CD4-positive, alpha-beta T cell treated with Interleukin-15 for 4 hours (primary cell): ENCODE results near the gene CDC27.
"Not testable (repeated sequence)": the region's sequence is repeated elsewhere in the genome, so short reads cannot be mapped to it uniquely, and the experiment has no call there.

Experiments used
- DNase-seq: peaks from one replicate; pipeline ENCODE4 v3.0.0-alpha.2; 2020; ENCODE audit warnings: low spot score

CDC27 gene

DNA sequence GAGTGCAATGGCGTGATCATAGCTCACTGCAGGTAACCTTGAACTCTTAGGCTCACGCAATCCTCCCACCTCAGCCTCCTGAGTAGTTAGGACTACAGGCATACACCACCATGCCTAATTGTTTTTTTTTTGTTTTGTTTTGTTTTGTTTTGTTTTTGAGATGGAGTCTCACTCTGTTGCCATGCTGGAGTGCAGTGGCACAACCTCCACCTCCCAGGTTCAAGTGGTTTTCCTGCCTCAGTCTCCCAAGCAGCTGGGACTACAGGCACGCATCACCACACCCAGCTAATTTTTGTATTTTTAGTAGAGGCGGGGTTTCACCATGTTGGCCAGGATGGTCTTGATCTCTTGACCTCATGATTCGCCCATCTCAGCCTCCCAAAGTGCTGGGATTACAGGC, 54.7 kb downstream of the CDC27 start:
- not testable (repeated sequence) for DNase-seq

DNA sequence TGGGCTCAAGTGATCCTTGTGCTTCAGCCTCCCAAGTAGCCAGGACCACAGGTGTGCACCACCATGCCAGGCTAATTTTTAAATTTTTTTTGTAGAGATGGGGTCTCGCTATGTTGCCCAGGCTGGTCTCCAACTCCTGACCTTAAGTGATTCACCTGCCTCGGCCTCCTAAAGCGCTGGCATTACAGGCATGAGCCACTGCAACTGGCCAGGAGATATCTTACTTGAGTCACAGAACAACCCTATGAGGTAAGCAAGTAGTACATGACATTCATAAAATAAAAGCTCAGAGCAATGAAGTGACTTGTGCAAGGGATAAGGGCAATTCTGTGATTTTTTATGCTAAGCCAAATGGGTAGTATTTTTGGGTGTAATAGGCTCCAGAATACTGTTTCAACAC, 57.3 kb downstream of the CDC27 start:
- DNase-seq, result no peak

DNA sequence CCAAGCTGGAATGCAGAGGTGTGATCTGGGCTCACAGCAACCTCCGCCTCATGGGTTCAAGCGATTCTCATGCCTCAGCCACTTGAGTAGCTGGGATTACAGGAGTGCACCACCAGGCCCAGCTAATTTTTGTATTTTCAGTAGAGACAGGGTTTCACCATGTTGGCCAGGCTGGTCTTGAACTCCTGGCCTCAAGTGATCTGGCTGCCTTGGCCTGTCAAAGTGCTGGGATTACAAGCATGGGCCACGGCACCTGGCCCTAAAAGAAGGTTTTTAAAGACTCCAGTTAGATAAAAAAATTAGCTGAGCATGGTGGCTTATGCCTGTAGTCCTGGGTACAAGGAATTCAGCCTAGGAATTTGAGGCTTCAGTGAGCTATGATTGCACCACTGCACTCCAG, 62.3 kb downstream of the CDC27 start:
- DNase-seq, result not testable (repeated sequence)

DNA sequence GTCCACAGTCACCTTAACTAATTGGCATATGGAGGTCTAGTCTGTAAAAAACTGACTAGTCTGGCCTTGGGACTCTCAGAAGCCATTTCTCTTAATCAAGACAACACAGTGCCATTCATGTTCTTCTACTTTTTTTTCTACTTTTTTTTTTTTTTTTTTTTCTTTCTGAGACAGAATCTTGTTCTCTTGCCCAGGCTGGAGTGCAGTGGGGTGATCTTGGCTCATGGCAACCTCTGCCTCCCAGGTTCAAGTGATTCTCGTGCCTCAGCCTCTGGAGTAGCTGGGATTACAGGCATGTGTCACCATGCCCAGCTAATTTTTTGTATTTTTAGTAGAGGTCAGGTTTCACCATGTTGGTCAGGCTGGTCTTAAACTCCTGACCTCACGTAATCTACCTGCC, 65.8 kb downstream of the CDC27 start:
- DNase-seq, result not testable (repeated sequence)

DNA sequence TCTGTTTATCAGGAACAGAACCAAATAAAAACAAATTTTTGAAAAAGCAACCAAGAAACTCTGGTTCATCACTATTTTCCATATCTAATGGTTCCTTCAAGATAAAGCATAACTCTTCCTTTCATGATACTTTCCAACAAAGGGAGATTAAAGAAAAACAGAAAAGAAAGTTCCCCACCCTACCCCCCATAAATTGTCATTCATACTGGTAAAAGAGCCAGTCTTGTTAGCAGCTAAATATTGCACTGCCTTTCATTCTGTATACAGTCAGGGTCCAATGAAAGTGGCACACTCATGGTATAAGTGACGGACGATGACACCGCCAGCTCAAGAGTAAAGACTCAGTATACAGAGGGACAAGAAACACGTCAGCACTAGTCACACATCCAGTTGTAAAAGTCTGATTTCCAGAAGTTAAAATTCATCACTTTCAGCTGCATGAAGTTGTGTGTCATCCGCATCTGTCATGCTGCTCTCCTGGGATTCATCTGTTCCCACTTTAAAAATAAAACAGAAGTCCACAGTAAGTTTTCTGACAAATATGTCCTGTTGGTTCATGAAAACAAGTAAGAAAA, 68.5 kb downstream of the CDC27 start:
- DNase-seq, result no peak

DNA sequence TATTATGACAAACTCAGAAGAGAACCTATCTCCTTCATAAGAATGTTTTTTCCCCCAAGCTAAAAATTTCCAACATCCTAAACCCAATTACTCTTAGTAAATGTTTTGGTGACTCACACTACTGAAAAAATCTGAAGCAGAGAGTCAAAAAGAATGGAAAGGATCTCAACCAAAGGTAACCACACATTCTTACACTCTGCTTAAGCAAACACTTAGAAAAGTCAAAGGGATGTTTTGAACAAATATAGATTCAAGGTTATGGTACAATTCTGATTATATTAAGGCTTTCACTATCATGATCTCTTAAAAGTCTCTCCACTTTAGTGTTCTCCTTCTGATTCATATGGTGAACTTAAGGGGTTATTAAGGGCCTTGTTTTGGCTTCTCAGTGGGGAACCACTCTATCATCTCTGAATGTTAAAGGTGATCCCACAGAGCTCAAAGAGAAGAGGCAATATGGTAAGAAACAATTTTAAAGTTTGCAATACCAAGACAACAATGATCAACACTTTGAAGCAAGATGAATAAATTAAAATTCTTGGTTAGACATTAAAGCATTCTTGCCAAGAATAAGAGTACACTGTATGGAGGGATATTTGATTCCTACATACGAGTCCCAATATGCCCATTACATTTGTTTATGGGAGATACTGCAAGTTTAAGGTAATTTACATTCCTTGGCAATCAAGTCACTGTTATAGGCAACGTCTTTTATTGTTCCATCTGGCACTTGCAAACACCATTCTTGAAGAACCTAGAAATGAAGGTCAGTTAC, 69.2 kb downstream of the CDC27 start:
- no peak for DNase-seq

DNA sequence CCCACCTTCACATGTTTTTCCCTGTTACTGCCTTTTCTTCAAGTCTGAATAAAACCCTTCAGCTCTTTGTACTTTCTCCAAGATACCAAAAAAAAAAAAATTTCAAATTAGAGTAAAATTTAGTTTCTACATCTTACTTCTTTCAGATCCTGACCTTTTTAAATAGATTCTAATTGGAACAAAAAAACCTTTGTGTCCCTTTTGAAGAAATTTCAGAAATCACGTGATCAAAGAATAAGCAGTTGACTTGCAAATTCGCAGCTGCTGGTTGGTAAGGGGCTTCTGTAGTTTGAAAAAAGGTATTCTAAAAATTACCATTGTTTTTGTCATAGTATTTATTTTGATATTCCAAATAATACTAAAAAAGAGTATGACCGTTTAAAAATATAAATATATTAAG, 71.7 kb downstream of the CDC27 start:
- no peak for DNase-seq

DNA sequence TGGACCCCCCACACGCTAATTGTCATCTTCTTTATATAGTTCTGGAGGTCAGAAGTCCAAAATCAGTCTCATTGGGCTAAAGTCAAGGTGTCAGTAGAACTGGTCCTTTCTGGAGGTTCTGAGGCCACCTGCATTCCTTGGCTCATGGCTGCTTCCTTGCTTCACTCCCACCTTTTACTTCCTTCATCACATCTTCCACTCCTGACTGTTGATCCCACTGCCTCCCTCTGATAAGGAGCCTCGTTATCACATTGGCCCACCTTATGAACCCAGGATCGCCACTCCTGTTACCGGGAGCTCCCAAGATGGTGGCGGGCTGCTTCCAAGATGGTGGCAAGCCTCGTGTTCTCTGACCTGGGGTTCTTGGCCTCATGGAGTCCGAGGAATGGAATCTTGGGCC, 83.0 kb downstream of the CDC27 start:
- no peak for DNase-seq

DNA sequence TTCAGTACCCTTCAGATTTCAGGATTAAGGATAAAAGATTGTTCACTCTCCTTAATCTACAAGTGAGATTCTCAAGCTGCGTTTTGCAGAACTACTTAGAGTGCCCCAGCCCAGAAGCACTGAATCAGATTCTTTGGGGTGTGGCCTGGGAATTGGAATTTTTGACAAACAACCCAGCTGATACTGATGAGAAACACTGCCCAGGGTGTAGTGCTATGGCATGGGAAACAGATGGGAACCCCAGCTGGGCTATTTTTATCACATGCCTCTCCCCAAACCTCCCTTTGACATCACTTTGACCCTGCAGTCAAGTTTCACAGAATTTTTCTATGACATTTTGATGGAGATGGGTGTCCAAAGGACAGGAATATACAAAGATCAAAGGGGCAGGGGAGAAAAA, 83.8 kb downstream of the CDC27 start:
- not testable (repeated sequence) for DNase-seq

DNA sequence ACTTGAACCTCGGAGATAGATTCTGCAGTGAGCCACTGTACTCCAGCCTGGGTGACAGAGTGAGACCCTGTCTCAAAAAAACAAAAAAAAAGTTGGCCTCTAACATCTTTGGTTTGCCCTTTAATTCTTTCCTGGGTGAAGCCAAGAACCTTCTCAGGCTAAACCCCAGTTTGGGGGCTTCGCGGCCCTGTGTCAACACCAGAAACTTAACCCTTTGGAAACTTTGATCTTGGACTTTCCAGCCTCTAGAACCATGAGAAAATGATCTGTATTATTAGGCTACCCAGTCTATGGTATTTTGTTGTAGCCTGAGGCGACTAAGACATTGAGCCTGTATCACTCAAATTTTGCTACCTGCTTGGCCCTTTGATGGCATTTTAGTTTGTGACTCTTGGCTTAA, 86.2 kb downstream of the CDC27 start:
- DNase-seq, result no peak

DNA sequence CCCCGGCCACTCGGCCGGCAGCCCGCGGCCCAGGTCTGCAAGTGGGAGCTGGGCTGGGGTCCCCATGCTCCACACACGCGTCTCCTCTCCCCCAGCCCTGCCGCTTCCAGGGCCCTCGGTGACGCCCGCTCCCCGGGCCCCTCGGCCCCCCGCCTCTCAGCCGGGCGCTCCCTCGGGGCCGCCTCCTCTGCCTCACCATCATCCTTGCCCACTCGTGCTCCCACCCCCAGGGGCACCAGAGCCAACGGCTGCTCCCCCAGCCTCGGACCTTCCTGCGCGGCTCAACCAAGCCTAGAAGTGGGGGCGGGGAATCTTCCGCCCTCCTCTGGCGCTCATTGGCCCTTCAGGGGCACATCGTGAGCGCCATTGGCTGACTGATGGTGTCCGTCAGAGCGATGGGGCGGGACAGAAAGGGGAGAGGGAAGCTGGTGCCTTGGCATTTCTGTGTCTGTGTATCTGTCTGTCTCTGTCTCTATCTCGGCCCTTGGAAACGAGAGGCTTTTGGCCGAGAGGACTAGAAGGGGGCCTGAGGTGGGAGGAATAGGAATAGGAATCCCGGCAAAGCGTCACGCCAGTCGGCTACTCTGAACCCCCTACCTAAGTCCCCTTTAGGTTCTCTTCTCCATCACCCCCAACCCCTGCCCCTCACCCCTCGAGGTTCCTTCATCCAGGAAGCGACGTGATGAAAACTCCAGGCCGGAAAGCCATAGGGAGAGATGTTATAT, 88.9 kb downstream of the CDC27 start:
- DNase-seq, result peak; percentile 93

DNA sequence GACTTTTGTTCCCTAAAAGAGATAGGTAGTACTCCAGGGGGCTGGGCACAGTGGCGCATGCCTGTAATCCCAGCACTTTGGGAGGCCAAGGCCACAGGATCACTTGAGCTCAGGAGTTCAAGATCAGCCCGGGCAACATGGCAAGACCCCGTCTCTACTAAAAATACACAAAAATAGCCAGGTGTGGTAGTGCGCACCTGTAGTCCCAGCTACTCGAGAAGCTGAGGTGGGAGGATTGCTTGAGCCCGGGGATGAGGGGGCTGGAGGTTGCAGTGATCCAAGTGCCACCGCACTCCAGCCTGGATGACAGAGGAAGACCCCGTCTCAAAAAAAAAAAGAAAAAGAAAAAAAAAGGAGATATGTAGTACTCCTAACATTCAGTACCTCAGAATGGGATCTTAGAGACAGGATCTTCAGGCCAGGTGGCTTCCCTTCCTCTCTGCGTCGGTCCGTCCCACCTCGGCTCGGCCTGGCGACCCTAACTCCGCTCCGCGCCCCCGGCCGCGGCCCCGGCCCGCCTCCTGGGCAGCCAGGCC, 89.6 kb downstream of the CDC27 start:
- DNase-seq, result no peak

DNA sequence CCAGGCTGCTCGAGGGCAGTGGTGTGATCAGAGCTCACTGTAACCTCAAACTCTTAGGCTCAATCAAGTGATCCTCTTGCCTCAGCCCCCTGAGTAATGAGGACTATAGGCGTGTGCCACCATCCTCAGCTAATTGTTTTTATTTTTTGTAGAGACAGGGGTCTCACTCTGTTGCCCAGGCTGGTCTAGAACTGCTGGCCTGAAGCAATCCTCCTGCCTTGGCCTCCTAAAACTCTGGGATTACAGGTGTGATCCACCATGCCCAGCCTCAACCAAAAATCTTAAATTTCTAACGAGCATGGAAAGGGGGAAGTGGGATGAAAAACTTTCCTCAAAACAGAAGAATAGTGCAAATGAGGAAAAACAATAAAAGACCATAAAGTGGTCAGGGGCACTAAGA, 92.8 kb downstream of the CDC27 start:
- no peak for DNase-seq

DNA sequence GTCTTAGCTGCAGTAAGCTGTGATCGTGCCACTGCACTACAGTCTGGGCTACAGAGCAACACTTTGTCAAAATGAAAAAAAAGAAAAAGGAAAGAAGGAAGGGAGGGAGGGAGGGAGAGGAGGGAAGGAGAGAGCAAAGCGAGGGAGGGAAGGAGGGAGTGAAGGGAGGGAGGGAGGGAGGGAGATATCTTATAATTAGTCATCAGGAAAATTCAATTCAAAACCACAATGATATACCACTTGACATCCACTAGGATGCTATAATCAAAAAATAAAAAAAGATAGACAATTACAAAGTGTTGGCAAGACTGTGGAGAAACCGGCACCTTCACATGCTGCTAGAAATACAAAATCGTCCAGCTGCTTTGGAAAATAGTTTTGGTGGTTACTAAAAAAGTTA, 93.8 kb downstream of the CDC27 start:
- DNase-seq, result no peak

DNA sequence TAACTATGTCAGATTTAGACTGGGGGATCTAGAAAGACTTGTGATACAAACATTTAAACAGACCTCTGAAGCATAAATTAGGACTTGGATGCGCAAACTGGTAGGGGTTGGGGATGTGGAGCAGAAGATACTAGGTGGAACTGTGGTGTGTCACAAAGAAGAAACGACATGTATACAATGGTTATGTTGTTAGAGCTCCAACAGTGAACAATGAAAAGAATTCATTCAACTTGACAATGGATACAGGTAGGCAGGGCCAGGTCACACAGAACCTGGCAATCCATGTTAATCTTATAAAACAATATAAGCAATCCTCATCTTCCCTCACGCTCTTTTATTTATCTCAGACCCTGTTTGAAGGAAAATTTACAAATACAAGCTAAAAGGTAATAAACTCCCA, 102.0 kb downstream of the CDC27 start:
- DNase-seq, result no peak

DNA sequence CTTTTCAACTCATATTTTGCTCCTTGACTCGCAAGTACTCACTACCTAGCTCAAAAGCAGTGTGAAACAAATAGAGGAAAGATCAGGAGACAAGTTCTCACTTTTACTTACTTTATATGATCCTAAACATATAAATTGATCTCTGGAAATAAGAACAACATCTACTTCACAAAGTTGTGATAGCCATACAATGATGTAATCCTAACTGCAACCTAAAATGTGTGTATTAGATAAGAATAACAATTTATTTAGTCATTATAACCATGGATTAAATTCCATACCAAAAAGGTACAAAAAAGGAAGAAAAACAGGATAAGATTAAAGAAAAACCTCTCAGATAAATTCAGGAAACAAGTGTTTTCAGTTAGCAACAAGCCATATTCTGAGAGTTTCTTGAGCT, 103.4 kb downstream of the CDC27 start:
- no peak for DNase-seq

DNA sequence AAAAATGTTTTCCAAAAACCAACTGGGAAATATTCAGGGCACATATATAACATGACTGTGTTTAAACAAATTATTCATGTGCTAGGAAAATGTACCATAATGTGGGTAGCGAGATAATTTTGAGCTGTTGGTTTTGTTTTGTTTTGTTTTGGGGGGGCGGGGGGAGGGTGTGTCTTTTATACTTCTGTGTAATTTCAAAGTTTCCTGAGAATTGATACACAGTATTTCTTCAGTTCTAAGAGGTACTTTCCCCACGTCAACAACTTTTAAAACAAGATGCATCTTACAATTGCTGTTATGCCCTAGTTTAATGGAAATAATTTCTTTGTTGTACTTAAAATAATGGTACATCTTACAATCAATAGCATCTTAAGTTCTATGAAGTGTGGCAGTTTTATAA, 110.3 kb downstream of the CDC27 start:
- no peak for DNase-seq

DNA sequence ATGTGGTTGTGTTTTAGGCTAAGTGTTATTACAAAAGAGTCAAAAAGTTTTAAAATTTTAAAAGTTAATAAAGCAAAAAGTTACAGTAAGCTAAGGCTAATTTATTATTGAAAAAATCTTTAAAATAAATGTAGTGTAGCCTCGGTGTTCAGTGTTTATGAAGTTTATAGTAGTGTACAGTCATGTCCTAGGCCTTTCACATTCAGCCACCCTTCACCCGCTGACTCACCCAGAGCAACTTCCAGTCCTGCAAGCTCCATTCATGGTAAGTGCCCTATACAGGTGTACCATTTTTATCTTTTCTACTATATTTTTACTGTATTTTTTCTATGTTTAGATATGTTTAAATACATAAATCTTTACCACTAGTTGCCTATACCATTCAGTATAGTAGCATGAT, 111.5 kb downstream of the CDC27 start:
- DNase-seq, result no peak

DNA sequence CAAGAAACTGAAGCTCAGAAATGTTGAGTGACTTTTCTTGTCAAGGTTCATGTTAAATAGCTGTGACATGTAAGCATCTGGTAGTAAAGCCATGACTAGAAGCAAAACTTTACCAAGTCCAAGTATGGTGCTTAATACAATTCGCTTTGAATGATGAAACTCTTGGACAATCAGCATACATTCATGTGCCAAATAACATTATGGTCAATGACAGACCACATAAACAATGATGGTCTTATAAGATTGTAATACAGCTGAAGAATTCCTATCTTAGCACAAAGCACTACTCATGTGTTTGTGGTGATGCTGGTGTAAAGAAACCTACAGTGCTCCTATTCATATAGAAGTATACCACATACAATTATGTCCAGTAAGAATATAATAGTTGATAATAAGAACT, 112.9 kb downstream of the CDC27 start:
- no peak for DNase-seq

DNA sequence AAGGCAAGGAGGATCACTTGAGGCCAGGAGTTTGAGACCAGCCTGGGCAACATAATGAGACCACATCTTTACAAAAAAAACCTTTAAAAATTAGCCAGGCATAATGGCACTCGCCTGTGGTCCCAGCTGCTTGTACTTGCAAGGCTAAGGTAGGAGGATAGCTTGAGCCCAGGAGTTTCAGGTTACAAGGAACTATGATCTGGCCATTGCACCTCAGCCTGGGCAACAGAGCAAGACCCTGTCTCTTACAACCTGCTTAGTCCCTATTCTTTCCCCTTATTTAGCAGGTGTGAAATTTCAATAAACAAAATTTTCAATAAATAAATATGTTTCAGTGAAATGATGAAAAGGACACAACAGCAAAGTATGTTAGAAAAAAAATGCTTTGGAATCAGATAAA, 114.7 kb downstream of the CDC27 start:
- DNase-seq, result not testable (repeated sequence)

DNA sequence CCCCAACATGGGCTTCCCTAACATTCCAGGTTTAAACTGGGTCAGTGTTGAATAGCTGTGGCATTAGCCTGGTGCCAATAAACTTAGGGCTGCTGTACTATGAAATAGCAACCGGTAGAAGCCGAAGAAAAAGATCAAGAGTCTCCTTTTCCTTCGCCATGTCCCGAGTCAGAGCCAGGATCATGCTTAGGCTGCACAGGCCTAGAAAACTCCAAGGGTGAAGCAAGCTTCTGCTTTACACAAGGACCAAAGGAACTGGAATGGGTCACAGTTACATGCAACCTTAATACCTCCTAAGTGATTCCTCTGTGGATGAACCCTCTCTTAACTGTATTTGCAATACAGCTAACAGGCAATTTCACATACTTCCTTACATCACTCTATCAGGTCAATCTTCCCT, 115.5 kb downstream of the CDC27 start:
- DNase-seq, result not testable (repeated sequence)

DNA sequence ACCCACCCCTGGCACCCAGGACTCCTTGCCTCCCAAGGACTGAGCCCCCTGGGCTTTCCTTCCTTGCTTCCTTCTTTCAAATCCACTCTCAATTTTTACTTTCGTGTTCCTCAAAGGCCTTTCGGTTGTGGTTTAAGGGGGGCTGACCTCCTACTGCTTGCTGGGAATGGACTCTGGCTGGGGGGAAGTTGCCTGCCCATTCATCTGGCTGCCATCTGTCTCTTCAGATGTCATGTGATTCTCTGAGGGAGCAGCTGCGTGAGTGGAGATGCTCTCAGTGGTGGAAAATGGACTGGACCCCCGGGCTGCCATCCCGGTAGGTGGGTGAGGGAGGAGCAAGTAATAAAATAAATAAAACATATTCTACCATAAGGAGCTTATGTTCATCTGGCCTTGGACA, 116.2 kb downstream of the CDC27 start:
- DNase-seq, result no peak

DNA sequence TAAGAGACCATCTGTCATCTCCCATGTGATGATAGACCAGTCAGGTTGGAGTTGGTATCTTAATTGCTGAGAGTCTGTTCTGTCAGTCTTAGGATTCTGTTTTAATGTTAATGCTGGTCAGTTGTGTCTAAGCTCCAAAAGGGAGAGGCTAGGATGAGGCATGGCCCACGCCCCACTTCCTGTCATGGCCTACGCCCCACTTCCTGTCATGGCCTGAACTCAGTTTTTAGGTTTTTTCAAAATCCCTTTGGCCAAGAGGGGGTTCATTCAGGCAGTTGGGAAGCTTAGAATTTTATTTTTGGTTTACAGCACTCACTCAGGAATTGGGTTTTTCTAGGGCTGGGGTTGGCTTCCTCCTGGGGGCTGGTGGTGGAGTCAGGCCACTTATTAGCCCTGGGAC, 117.9 kb downstream of the CDC27 start:
- DNase-seq, result not testable (repeated sequence)
